T-cell (primary cell): ENCODE results near the gene MTCH2. TPM values are rescaled to one million over a fixed set of nuclear protein-coding genes. Genes with fewer than 3 reads are reported as not detected.
"Not testable (repeated sequence)": the region's sequence is repeated elsewhere in the genome, so short reads cannot be mapped to it uniquely, and the experiment has no call there.

Experiments used
- ATAC-seq, 4 experiments: fragments of 200-7000 bp in 3 of 4; fragments of 150-1000 bp in 1 of 4; cut with Tn5 transposase; replicated peaks in 1 of 4; 1 replicate in 3 of 4; 2 replicates in 1 of 4; pipeline ENCODE4 v1.10.0; 2021; ENCODE audit warnings: moderate library complexity in 3 of 4, mild to moderate bottlenecking in 2 of 4, moderate number of reproducible peaks in 1 of 4
- CTCF ChIA-PET, 2 donors: fragments of 300-600 bp; sonication (Branson Sonifier 250); formaldehyde crosslinking; loops; one replicate each; lab custom pipeline; 2022; ENCODE audit warnings: antibody characterized with exemption in 2 of 2; lab: Charles Lee
- POLR2A ChIA-PET, 2 donors: fragments of 300-600 bp; sonication (Branson Sonifier 250); formaldehyde crosslinking; loops; one replicate each; lab custom pipeline; 2022; ENCODE audit warnings: antibody characterized with exemption in 2 of 2; lab: Charles Lee
- DNase-seq, 35 experiments: peaks; one replicate each; pipeline versions ENCODE4 v3.0.0 to v3.0.0-alpha.2; 2013 to 2023
- H3K27ac ChIP-seq: one replicate; pipeline ENCODE4 v1.5.1; 2013; ENCODE audit warnings: low read length
- H3K27me3 ChIP-seq, 2 experiments: replicated peaks in 1 of 2; 1 replicate in 1 of 2; 2 replicates in 1 of 2; pipeline versions ENCODE4 v1.6.1 to v1.7.0; 2013; ENCODE audit warnings: low read length in 1 of 2, mixed read lengths in 1 of 2; ENCODE audit not compliant: control insufficient read depth in 2 of 2, insufficient read depth in 2 of 2; ENCODE audit errors: extremely low read depth in 1 of 2
- H3K36me3 ChIP-seq, 2 donors: 1 replicate in 1 of 2; 2 replicates in 1 of 2; pipeline versions ENCODE4 v1.6.1 to v1.7.0; 2013; ENCODE audit warnings: low read length in 1 of 2; ENCODE audit not compliant: control insufficient read depth in 2 of 2, insufficient read depth in 1 of 2; ENCODE audit errors: extremely low read depth in 1 of 2
- H3K4me1 ChIP-seq, 2 experiments: 1 replicate in 1 of 2; 2 replicates in 1 of 2; pipeline versions ENCODE4 v1.6.1 to v1.7.0; 2013; ENCODE audit warnings: low read length in 2 of 2, mixed read lengths in 1 of 2; ENCODE audit not compliant: insufficient read depth in 2 of 2, control insufficient read depth in 1 of 2; ENCODE audit errors: extremely low read depth in 1 of 2
- H3K4me3 ChIP-seq, 2 donors: 1 replicate in 1 of 2; 2 replicates in 1 of 2; pipeline versions ENCODE4 v1.5.1 to v1.7.0; 2013; ENCODE audit warnings: mild to moderate bottlenecking in 2 of 2, low read length in 1 of 2, moderate library complexity in 1 of 2; ENCODE audit not compliant: control insufficient read depth in 1 of 2; ENCODE audit errors: extremely low read depth in 1 of 2
- H3K9me3 ChIP-seq: 2 replicates; pipeline ENCODE4 v1.7.0; 2013
- H3K27ac Mint-ChIP-seq, 2 donors: one replicate each; pipeline ENCODE4 v1.8.0; 2020 to 2021; ENCODE audit warnings: mild to moderate bottlenecking in 2 of 2, mixed read lengths in 2 of 2
- H3K27me3 Mint-ChIP-seq, 2 donors: one replicate each; pipeline ENCODE4 v1.8.0; 2021 to 2022; ENCODE audit warnings: mixed read lengths in 2 of 2
- H3K36me3 Mint-ChIP-seq: one replicate; pipeline ENCODE4 v1.8.0; 2021; ENCODE audit warnings: mixed read lengths
- H3K4me1 Mint-ChIP-seq, 3 donors: one replicate each; pipeline ENCODE4 v1.8.0; 2020 to 2022; ENCODE audit warnings: mixed read lengths in 3 of 3, mild to moderate bottlenecking in 1 of 3
- H3K4me3 Mint-ChIP-seq, 3 donors: one replicate each; pipeline ENCODE4 v1.8.0; 2020 to 2022; ENCODE audit warnings: mild to moderate bottlenecking in 3 of 3, mixed read lengths in 3 of 3, moderate library complexity in 3 of 3
- H3K9me3 Mint-ChIP-seq, 3 donors: one replicate each; pipeline ENCODE4 v1.8.0; 2020 to 2022; ENCODE audit warnings: mixed read lengths in 3 of 3
- WGBS: methylation state at CpG from one replicate; pipeline ENCODE4 v1.1.5; 2013; ENCODE audit warnings: missing lambda C conversion rate; ENCODE audit not compliant: insufficient coverage; 5-methylcytosine and 5-hydroxymethylcytosine counted together
- total RNA-seq, 35 experiments: library from RNA in 6 of 35; stranded (reverse) in 6 of 35; fragments of 120-200 nt in 1 of 35; gene quantifications; one replicate each; pipeline versions ENCODE4 v1.2.1 to v1.2.4 and lab custom pipeline; 2013 to 2026

The MTCH2 gene
- total RNA-seq, 5 donors from 2014 or later (not counting 1 experiment from before 2014, with no cell fraction given): 20.4 to 32.1 (median 26.7) TPM

GRCh38 chr11:47664936-47665335 lies 22.6 kb upstream of the MTCH2 start:
- H3K9me3 Mint-ChIP-seq, H3K27ac Mint-ChIP-seq, POLR2A ChIA-PET, H3K4me3 ChIP-seq, H3K27ac ChIP-seq, H3K36me3 ChIP-seq, H3K9me3 ChIP-seq, H3K4me3 Mint-ChIP-seq, DNase-seq, H3K4me1 ChIP-seq, H3K36me3 Mint-ChIP-seq, H3K27me3 ChIP-seq, H3K27me3 Mint-ChIP-seq, ATAC-seq, H3K4me1 Mint-ChIP-seq: not testable (repeated sequence)
- CTCF ChIA-PET: interaction anchor here in 1 of 2 donors (0.7 kb wide), 1 partner anchor 10 kb away, joined by 3 read pairs; no protein-coding TSS in a partner anchor
- 86% methylated on average over 2 of the region's 4 CpGs for WGBS

GRCh38 chr11:47661245-47661644 lies 18.9 kb upstream of the MTCH2 start:
- no peak overlapping the region for H3K4me3 Mint-ChIP-seq
- no CpG with 5 or more reads among the region's 2 CpGs for WGBS

GRCh38 chr11:47659276-47659675 lies 16.9 kb upstream of the MTCH2 start:
- Histone ChIP-seq H3K27me3 (peaks cover 0 to 4% of the 10 kb centered on the region in 2 experiments), H3K4me3 (no peak overlapping the region), H3K36me3 (no peaks in the 10 kb centered on the region), H3K4me1 (no peaks in the 10 kb centered on the region), H3K9me3 (no peaks in the 10 kb centered on the region), H3K27ac (no peak overlapping the region)
- Mint-ChIP-seq H3K4me1 (peaks cover 0 to 3% (median 0%) of the 10 kb centered on the region in 3 donors), H3K27ac (no peak overlapping the region), H3K36me3 (no peaks in the 10 kb centered on the region), H3K27me3 (no peaks in the 10 kb centered on the region), H3K9me3 (no peaks in the 10 kb centered on the region), H3K4me3 (no peak overlapping the region)
- CTCF ChIA-PET: no interaction called here
- WGBS: no CpG with 5 or more reads among the region's 4 CpGs
- ATAC-seq (no peak), DNase-seq (no peak)
- POLR2A ChIA-PET: no interaction called here

More at GRCh38 chr11:47661245-47661644, 18.9 kb upstream of the MTCH2 start:
- Mint-ChIP-seq H3K9me3 (no peaks in the 10 kb centered on the region), H3K27ac (no peak overlapping the region), H3K4me1 (peaks cover 0 to 3% (median 0%) of the 10 kb centered on the region in 3 donors), H3K27me3 (no peaks in the 10 kb centered on the region), H3K36me3 (no peaks in the 10 kb centered on the region)
- POLR2A ChIA-PET: interaction anchor here in 1 of 2 donors (0.7 kb wide), 1 partner anchor 149 kb away, joined by 3 read pairs; no protein-coding TSS in a partner anchor
- peaks cover 0 to 3% of the 10 kb centered on the region in 2 experiments for H3K27me3 ChIP-seq
- no peak overlapping the region for H3K27ac ChIP-seq
- no peaks in the 10 kb centered on the region for H3K9me3 ChIP-seq
- DNase-seq: no peak
- H3K4me1 ChIP-seq: no peaks in the 10 kb centered on the region
- ATAC-seq: no peak
- H3K4me3 ChIP-seq: no peak overlapping the region
- no peaks in the 10 kb centered on the region for H3K36me3 ChIP-seq
- CTCF ChIA-PET: no interaction called here

GRCh38 chr11:47656260-47656885 lies 14.0 kb upstream of the MTCH2 start:
- Mint-ChIP-seq H3K4me3 (no peak overlapping the region), H3K27me3 (no peaks in the 10 kb centered on the region)
- 79% methylated on average over 5 of the region's 6 CpGs for WGBS

GRCh38 chr11:47651818-47652469 lies 9.6 kb upstream of the MTCH2 start:
- Mint-ChIP-seq H3K27me3 (no peaks in the 10 kb centered on the region), H3K27ac (no peak overlapping the region), H3K4me3 (no peak overlapping the region), H3K36me3 (no peaks in the 10 kb centered on the region), H3K9me3 (peaks cover 0 to 12% (median 2%) of the 10 kb centered on the region in 3 donors), H3K4me1 (no peaks in the 10 kb centered on the region)
- H3K27me3 ChIP-seq: peaks cover 0 to 6% of the 10 kb centered on the region in 2 experiments
- no CpG with 5 or more reads among the region's 5 CpGs for WGBS
- DNase-seq (no peak), ATAC-seq (no peak)
- CTCF ChIA-PET: no interaction called here
- no peak overlapping the region for H3K27ac ChIP-seq
- no peaks in the 10 kb centered on the region for H3K4me1 ChIP-seq
- H3K9me3 ChIP-seq: no peaks in the 10 kb centered on the region
- POLR2A ChIA-PET: no interaction called here
- no peaks in the 10 kb centered on the region for H3K36me3 ChIP-seq
- no peak overlapping the region for H3K4me3 ChIP-seq

More at GRCh38 chr11:47656260-47656885, 14.0 kb upstream of the MTCH2 start:
- no peak overlapping the region for H3K27ac ChIP-seq
- no peak for ATAC-seq
- H3K36me3 ChIP-seq: no peaks in the 10 kb centered on the region
- H3K4me1 ChIP-seq: no peaks in the 10 kb centered on the region
- DNase-seq: no peak
- ChIA-PET CTCF (interaction anchor here in 1 of 2 donors (0.7 kb wide), 1 partner anchor 10 kb away, joined by 3 read pairs; no protein-coding TSS in a partner anchor), POLR2A (no interaction called here)
- Mint-ChIP-seq H3K36me3 (no peaks in the 10 kb centered on the region), H3K27ac (no peak overlapping the region), H3K4me1 (no peaks in the 10 kb centered on the region), H3K9me3 (peaks cover 0 to 12% (median 2%) of the 10 kb centered on the region in 3 donors)
- no peaks in the 10 kb centered on the region for H3K9me3 ChIP-seq
- no peak overlapping the region for H3K4me3 ChIP-seq
- H3K27me3 ChIP-seq: peaks cover 0 to 4% of the 10 kb centered on the region in 2 experiments

GRCh38 chr11:47649276-47649675 lies 6.9 kb upstream of the MTCH2 start:
- Mint-ChIP-seq H3K27me3 (no peaks in the 10 kb centered on the region), H3K36me3 (no peaks in the 10 kb centered on the region), H3K4me1 (no peaks in the 10 kb centered on the region), H3K4me3 (no peak overlapping the region), H3K27ac (no peak overlapping the region), H3K9me3 (peaks cover 0 to 12% (median 2%) of the 10 kb centered on the region in 3 donors)
- H3K27me3 ChIP-seq: peaks cover 0 to 3% of the 10 kb centered on the region in 2 experiments
- no peak overlapping the region for H3K4me3 ChIP-seq
- DNase-seq (no peak), ATAC-seq (no peak)
- 100% methylated on average over 1 of the region's 3 CpGs for WGBS
- H3K36me3 ChIP-seq: no peaks in the 10 kb centered on the region
- CTCF ChIA-PET: no interaction called here
- H3K9me3 ChIP-seq: no peaks in the 10 kb centered on the region
- POLR2A ChIA-PET: no interaction called here
- no peak overlapping the region for H3K27ac ChIP-seq
- no peaks in the 10 kb centered on the region for H3K4me1 ChIP-seq
